ENCODE data around the gene TEX28.

The TEX28 gene

GRCh38 chrX:154322890-154323289 lies 28.0 kb upstream of the TEX28 start:
- TF ChIP-seq CTCF (IDR thresholded peaks at IDR 0.05; ENCODE audit: unreplicated experiment in 3 of 3), result no peak
- H3K4me1 Mint-ChIP-seq, result peaks cover 42% of the 10 kb centered on the region
- H3K27ac Mint-ChIP-seq, result no peak overlapping the region
- H3K36me3 Mint-ChIP-seq (ENCODE audit: low read depth), result no peaks in the 10 kb centered on the region
- peaks cover 16% of the 10 kb centered on the region for H3K9me3 Mint-ChIP-seq
- H3K4me3 Mint-ChIP-seq, result no peak overlapping the region
- peaks cover 9% of the 10 kb centered on the region for H3K27me3 Mint-ChIP-seq (ENCODE audit: low read depth)

DNA sequence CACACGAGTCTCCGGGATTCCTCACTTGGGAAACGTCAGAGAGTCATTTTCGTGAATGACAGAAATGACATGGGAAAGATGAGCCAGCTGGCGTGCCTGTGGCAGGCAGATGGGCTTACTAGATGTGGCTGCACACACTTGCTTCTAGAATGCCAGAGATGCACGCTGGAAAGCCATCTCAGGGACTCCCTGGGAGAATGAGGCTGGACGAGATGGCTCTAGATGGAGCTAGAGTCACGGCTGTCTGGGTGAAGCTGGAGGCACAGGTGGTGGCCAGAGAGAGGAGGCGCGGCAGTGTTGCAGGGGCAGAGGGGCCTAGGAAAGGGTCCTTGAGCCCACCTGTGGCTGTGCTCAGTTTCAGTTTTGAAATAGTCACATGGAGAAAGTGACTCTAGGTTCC lies 26.7 kb upstream of the TEX28 start:
- Mint-ChIP-seq H3K36me3 (ENCODE audit: low read depth) (no peaks in the 10 kb centered on the region), H3K9me3 (peaks cover 19% of the 10 kb centered on the region), H3K27ac (peak overlapping the region in 1 of 3 experiments; percentile 4), H3K4me1 (peaks cover 34% of the 10 kb centered on the region), H3K4me3 (no peak overlapping the region), H3K27me3 (ENCODE audit: low read depth) (peaks cover 14% of the 10 kb centered on the region)
- no peak for TF ChIP-seq CTCF (IDR thresholded peaks at IDR 0.05; ENCODE audit: unreplicated experiment in 3 of 3)

DNA sequence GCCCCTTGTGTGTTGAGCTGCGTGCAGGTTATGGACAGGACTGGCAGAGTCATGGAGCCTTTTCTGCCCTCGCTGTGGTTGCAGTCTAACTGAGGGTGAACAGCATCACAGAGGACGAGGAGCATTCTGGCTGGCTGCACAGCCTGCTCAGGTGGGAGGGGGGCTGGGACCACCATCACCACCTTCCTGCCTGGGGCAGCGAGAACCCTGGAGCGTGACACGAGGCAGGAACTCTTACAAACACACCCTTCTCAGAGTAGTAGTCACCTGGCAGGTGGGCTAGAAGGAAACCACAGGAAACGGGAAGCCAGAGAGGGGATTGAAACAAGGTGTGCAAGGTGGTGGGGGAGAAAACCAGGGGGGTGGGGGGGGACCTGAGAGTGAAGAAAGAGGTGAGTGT lies 26.2 kb upstream of the TEX28 start:
- Mint-ChIP-seq H3K27ac (no peak overlapping the region), H3K4me1 (peaks cover 30% of the 10 kb centered on the region), H3K9me3 (peaks cover 19% of the 10 kb centered on the region), H3K4me3 (no peak overlapping the region), H3K36me3 (ENCODE audit: low read depth) (no peaks in the 10 kb centered on the region), H3K27me3 (ENCODE audit: low read depth) (peaks cover 14% of the 10 kb centered on the region)
- no peak for TF ChIP-seq CTCF (IDR thresholded peaks at IDR 0.05; ENCODE audit: unreplicated experiment in 3 of 3)

- no peak for TF ChIP-seq CTCF (IDR thresholded peaks at IDR 0.05; ENCODE audit: unreplicated experiment in 3 of 3)
- Mint-ChIP-seq H3K27me3 (ENCODE audit: low read depth) (peaks cover 14% of the 10 kb centered on the region), H3K4me3 (no peak overlapping the region), H3K27ac (no peak overlapping the region), H3K4me1 (peaks cover 22% of the 10 kb centered on the region), H3K9me3 (peaks cover 19% of the 10 kb centered on the region), H3K36me3 (ENCODE audit: low read depth) (no peaks in the 10 kb centered on the region)
Measured at GRCh38 chrX:154320406-154320805, 25.5 kb upstream of the TEX28 start.

- Mint-ChIP-seq H3K9me3 (peaks cover 22% of the 10 kb centered on the region), H3K27me3 (ENCODE audit: low read depth) (peaks cover 14% of the 10 kb centered on the region), H3K36me3 (ENCODE audit: low read depth) (no peaks in the 10 kb centered on the region), H3K4me3 (no peak overlapping the region), H3K27ac (peak overlapping the region in 2 of 3 experiments; percentile 45 to 68), H3K4me1 (peaks cover 9% of the 10 kb centered on the region)
- TF ChIP-seq CTCF (IDR thresholded peaks at IDR 0.05; ENCODE audit: unreplicated experiment in 3 of 3), result peak; percentile 41 to 46 (median 41)
Measured at GRCh38 chrX:154317391-154317995, 22.6 kb upstream of the TEX28 start.

DNA sequence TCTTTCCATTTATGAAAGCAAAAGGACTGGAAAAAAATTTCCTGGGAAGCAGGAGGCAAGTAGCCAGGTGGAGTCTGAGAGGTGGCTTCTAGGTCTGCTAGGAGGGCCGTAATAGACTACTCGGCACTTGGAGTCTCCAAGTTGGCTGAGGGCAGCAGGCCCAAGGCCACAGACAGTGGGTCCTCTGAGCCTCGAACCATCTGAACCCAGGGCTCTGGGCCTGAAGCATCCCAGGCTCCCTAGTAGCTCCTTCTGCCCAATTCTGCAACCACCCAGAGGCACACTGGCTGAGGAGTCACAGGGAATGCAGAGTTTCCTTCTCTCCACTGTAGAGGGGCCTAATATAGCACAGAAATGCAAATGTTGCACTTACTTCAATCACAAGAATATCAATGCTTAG lies 20.5 kb upstream of the TEX28 start:
- no peak overlapping the region for H3K4me3 Mint-ChIP-seq
- no peak for TF ChIP-seq CTCF (IDR thresholded peaks at IDR 0.05; ENCODE audit: unreplicated experiment in 3 of 3)
- H3K9me3 Mint-ChIP-seq, result peaks cover 24% of the 10 kb centered on the region
- H3K27me3 Mint-ChIP-seq (ENCODE audit: low read depth), result peaks cover 10% of the 10 kb centered on the region
- H3K4me1 Mint-ChIP-seq, result peaks cover 9% of the 10 kb centered on the region
- H3K27ac Mint-ChIP-seq, result no peak overlapping the region
- no peaks in the 10 kb centered on the region for H3K36me3 Mint-ChIP-seq (ENCODE audit: low read depth)
